HepG2 (cell line): ENCODE results near the gene RNASE11. TPM values are rescaled to one million over a fixed set of nuclear protein-coding genes. Genes with fewer than 3 reads are reported as not detected.
A peak's percentile ranks its signal among the peaks of the same experiment; 100 is the strongest.

Source experiments
- ADNP ChIP-seq: sonication (generic); formaldehyde crosslinking; IDR thresholded peaks from 2 replicates; pipeline ENCODE4 v1.4.0; 2020; ENCODE audit warnings: missing genetic modification reagents
- CREB1 ChIP-seq, 2 experiments: fragments of 450-650 bp in 1 of 2; IDR thresholded peaks; 2 replicates each; pipeline ENCODE4 v1.6.1; 2016 to 2017; ENCODE audit warnings: control low read depth in 1 of 2, mild to moderate bottlenecking in 1 of 2, missing compliant biosample characterization in 1 of 2, missing genetic modification characterization in 1 of 2
- CREM ChIP-seq, 2 experiments: sonication (generic) in 1 of 2; formaldehyde crosslinking in 1 of 2; IDR thresholded peaks; 2 replicates each; pipeline versions ENCODE4 v1.4.0 to v1.6.1; 2016 to 2020; ENCODE audit warnings: antibody characterized with exemption in 1 of 2, mild to moderate bottlenecking in 1 of 2, missing genetic modification reagents in 1 of 2
- HOXA5 ChIP-seq: sonication (generic); formaldehyde crosslinking; IDR thresholded peaks from 2 replicates; pipeline ENCODE4 v1.4.0; 2020; ENCODE audit warnings: missing genetic modification reagents
- KMT2B ChIP-seq: IDR thresholded peaks from 2 replicates; pipeline ENCODE4 v1.6.1; 2016; ENCODE audit warnings: missing genetic modification reagents, missing compliant biosample characterization
- NONO ChIP-seq, 2 experiments: fragments of 450-650 bp in 1 of 2; sonication (generic) in 1 of 2; formaldehyde crosslinking in 1 of 2; IDR thresholded peaks in 1 of 2; conservative IDR thresholded peaks in 1 of 2; 2 replicates each; pipeline versions ENCODE4 v1.6.1 to v1.8.0; 2017 to 2022; ENCODE audit warnings: mild to moderate bottlenecking in 1 of 2, missing genetic modification reagents in 1 of 2, moderate library complexity in 1 of 2
- PHF20 ChIP-seq: sonication (generic); formaldehyde crosslinking; IDR thresholded peaks from 2 replicates; pipeline ENCODE4 v1.5.0; 2020; ENCODE audit warnings: mild to moderate bottlenecking, missing genetic modification reagents
- PLRG1 ChIP-seq: fragments of 450-650 bp; conservative IDR thresholded peaks from 2 replicates; pipeline ENCODE4 v1.6.1; 2016
- TBX2 ChIP-seq: sonication (generic); formaldehyde crosslinking; IDR thresholded peaks from 2 replicates; pipeline ENCODE4 v1.5.0; 2020; ENCODE audit warnings: missing genetic modification reagents, mild to moderate bottlenecking, borderline replicate concordance
- YEATS2 ChIP-seq: sonication (generic); formaldehyde crosslinking; IDR thresholded peaks from 2 replicates; pipeline ENCODE4 v1.4.0; 2020; ENCODE audit warnings: missing genetic modification reagents, borderline replicate concordance
- ZNF138 ChIP-seq: sonication (generic); formaldehyde crosslinking; IDR thresholded peaks from 2 replicates; pipeline ENCODE4 v1.5.0; 2020; ENCODE audit warnings: mild to moderate bottlenecking, low read depth, missing genetic modification reagents
- ZNF446 ChIP-seq: sonication (generic); formaldehyde crosslinking; IDR thresholded peaks from 2 replicates; pipeline ENCODE4 v1.5.0; 2020; ENCODE audit warnings: mild to moderate bottlenecking, missing genetic modification reagents
- ZNF496 ChIP-seq: sonication (generic); formaldehyde crosslinking; IDR thresholded peaks from 2 replicates; pipeline ENCODE4 v1.8.1; 2023; ENCODE audit warnings: mild to moderate bottlenecking, moderate library complexity, missing genetic modification reagents; ENCODE audit not compliant: insufficient replicate concordance
- ZNF513 ChIP-seq: sonication (generic); formaldehyde crosslinking; conservative IDR thresholded peaks from 2 replicates; pipeline ENCODE4 v1.5.0; 2020; ENCODE audit warnings: missing genetic modification reagents
- ZNF790 ChIP-seq: sonication (generic); formaldehyde crosslinking; IDR thresholded peaks from 2 replicates; pipeline ENCODE4 v1.8.0; 2022; ENCODE audit warnings: missing genetic modification reagents, mild to moderate bottlenecking, borderline replicate concordance
- polyA plus RNA-seq, 8 experiments: library from polyadenylated mRNA; depleted of rRNA in 3 of 8; stranded (reverse) in 7 of 8; unstranded in 1 of 8; fragments of >200 nt; fragmentation: Illumina TruSeq in 4 of 8; extraction: Trizol in 4 of 8; gene quantifications; 2 replicates each; pipeline versions ENCODE4 v1.2.1 to v1.2.3, GENCODE V29; 2011 to 2016; ENCODE audit warnings: low read depth in 4 of 8, missing spikeins in 1 of 8, mixed read lengths in 1 of 8; ENCODE audit not compliant: insufficient read depth in 1 of 8
- total RNA-seq, 5 experiments: library from RNA; depleted of rRNA; stranded (reverse); fragments of >200 nt; fragmentation: Illumina TruSeq; extraction: Trizol; gene quantifications; 2 replicates each; pipeline ENCODE4 v1.2.3, GENCODE V29; 2016; ENCODE audit warnings: low read depth in 1 of 5
- TF ChIP-seq, protein P1 (sequence below): IDR thresholded peaks from 2 replicates; pipeline ENCODE4 v1.6.1; 2016; ENCODE audit warnings: missing biosample characterization, missing genetic modification reagents, low read depth
- TF ChIP-seq, protein P2 (sequence below): sonication (generic); formaldehyde crosslinking; IDR thresholded peaks from 2 replicates; pipeline ENCODE4 v1.4.0; 2020; ENCODE audit warnings: missing genetic modification reagents, mild to moderate bottlenecking, borderline replicate concordance
- TF ChIP-seq, protein P3 (sequence below): sonication (generic); formaldehyde crosslinking; IDR thresholded peaks from 2 replicates; pipeline ENCODE4 v1.5.1; 2020; ENCODE audit warnings: mild to moderate bottlenecking, missing genetic modification reagents, borderline replicate concordance

Gene RNASE11
- total and polyA plus RNA-seq, 2 of the 13 experiments (the other 11 are each of a cell fraction or from before 2014, with no cell fraction given): not detected

GRCh38 chr14:20632831-20633691, 45.3 kb upstream of the RNASE11 start (continued):
- TF ChIP-seq, protein P1, sequence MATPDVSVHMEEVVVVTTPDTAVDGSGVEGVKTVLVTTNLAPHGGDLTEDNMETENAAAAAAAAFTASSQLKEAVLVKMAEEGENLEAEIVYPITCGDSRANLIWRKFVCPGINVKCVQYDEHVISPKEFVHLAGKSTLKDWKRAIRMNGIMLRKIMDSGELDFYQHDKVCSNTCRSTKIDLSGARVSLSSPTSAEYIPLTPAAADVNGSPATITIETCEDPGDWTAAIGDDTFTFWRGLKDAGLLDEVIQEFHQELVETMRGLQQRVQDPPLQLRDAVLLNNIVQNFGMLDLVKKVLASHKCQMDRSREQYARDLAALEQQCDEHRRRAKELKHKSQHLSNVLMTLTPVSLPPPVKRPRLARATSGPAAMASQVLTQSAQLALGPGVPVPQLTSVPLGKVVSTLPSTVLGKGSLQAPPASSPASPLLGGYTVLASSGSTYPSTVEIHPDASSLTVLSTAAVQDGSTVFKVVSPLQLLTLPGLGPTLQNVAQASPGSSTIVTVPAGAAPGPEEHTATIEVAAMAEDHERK: no peak
- 0 out of 2 replicates have a peak, but pooled peaks have one; percentile 47 for TF ChIP-seq ZNF446 (CRISPR knock-in tag)
- TF ChIP-seq PHF20 (CRISPR knock-in tag): no peak
- TF ChIP-seq, protein P2, sequence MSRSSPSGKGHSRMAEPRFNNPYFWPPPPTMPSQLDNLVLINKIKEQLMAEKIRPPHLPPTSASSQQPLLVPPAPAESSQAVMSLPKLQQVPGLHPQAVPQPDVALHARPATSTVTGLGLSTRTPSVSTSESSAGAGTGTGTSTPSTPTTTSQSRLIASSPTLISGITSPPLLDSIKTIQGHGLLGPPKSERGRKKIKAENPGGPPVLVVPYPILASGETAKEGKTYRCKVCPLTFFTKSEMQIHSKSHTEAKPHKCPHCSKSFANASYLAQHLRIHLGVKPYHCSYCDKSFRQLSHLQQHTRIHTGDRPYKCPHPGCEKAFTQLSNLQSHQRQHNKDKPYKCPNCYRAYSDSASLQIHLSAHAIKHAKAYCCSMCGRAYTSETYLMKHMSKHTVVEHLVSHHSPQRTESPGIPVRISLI (CRISPR knock-in tag): no peak
- no peak for TF ChIP-seq ZNF513 (CRISPR knock-in tag)
- TF ChIP-seq ZNF790 (CRISPR knock-in tag): no peak
- no peak for TF ChIP-seq YEATS2 (CRISPR knock-in tag)
- TF ChIP-seq ZNF138 (CRISPR knock-in tag): no peak
- TF ChIP-seq ADNP (CRISPR knock-in tag): peak; percentile 38; the same call in 1 of the 2 replicates
- TF ChIP-seq CREM (IDR thresholded peaks at IDR 0.05): peak; percentile 48; the same call in 1 of the 2 replicates
- no peak for TF ChIP-seq CREM (CRISPR knock-in tag; IDR thresholded peaks at IDR 0.05)
- TF ChIP-seq, protein P3, sequence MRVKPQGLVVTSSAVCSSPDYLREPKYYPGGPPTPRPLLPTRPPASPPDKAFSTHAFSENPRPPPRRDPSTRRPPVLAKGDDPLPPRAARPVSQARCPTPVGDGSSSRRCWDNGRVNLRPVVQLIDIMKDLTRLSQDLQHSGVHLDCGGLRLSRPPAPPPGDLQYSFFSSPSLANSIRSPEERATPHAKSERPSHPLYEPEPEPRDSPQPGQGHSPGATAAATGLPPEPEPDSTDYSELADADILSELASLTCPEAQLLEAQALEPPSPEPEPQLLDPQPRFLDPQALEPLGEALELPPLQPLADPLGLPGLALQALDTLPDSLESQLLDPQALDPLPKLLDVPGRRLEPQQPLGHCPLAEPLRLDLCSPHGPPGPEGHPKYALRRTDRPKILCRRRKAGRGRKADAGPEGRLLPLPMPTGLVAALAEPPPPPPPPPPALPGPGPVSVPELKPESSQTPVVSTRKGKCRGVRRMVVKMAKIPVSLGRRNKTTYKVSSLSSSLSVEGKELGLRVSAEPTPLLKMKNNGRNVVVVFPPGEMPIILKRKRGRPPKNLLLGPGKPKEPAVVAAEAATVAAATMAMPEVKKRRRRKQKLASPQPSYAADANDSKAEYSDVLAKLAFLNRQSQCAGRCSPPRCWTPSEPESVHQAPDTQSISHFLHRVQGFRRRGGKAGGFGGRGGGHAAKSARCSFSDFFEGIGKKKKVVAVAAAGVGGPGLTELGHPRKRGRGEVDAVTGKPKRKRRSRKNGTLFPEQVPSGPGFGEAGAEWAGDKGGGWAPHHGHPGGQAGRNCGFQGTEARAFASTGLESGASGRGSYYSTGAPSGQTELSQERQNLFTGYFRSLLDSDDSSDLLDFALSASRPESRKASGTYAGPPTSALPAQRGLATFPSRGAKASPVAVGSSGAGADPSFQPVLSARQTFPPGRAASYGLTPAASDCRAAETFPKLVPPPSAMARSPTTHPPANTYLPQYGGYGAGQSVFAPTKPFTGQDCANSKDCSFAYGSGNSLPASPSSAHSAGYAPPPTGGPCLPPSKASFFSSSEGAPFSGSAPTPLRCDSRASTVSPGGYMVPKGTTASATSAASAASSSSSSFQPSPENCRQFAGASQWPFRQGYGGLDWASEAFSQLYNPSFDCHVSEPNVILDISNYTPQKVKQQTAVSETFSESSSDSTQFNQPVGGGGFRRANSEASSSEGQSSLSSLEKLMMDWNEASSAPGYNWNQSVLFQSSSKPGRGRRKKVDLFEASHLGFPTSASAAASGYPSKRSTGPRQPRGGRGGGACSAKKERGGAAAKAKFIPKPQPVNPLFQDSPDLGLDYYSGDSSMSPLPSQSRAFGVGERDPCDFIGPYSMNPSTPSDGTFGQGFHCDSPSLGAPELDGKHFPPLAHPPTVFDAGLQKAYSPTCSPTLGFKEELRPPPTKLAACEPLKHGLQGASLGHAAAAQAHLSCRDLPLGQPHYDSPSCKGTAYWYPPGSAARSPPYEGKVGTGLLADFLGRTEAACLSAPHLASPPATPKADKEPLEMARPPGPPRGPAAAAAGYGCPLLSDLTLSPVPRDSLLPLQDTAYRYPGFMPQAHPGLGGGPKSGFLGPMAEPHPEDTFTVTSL (CRISPR knock-in tag): peak; percentile 59; the same call in 1 of the 2 replicates
- TF ChIP-seq CREB1 (IDR thresholded peaks at IDR 0.05): no peak
- peak; percentile 65 for TF ChIP-seq CREB1 (CRISPR knock-in tag; IDR thresholded peaks at IDR 0.05)
- TF ChIP-seq NONO (IDR thresholded peaks at IDR 0.05): no peak
- TF ChIP-seq NONO (CRISPR knock-in tag; conservative IDR thresholded peaks at IDR 0.05): peak; percentile 80; the same call in 1 of the 2 replicates
- no peak for TF ChIP-seq KMT2B (CRISPR knock-in tag)
- TF ChIP-seq TBX2: no peak
- no peak for TF ChIP-seq PLRG1
- 0 out of 2 replicates have a peak, but pooled peaks have one; percentile 80 for TF ChIP-seq HOXA5
- no peak for TF ChIP-seq ZNF496 (CRISPR knock-in tag)
